Breast epithelium (tissue), 3 donors: ENCODE results near the gene EWSR1.

ENCODE experiments used
- POLR2A ChIP-seq: fragments of 450-650 bp; IDR thresholded peaks from one replicate; pipeline ENCODE4 v1.6.1; 2016; ENCODE audit warnings: antibody characterized with exemption, mild to moderate bottlenecking, moderate library complexity
- POLR2AphosphoS5 ChIP-seq, 3 donors: sonication (generic); formaldehyde crosslinking; IDR thresholded peaks; one replicate each; pipeline ENCODE4 v1.6.1; 2017; ENCODE audit warnings: antibody characterized with exemption in 3 of 3
- TF ChIP-seq, protein P1 (sequence below), 3 donors: fragments of 450-650 bp; IDR thresholded peaks; one replicate each; pipeline ENCODE4 v1.5.1; 2016 to 2017; ENCODE audit warnings: antibody characterized with exemption in 3 of 3, mild to moderate bottlenecking in 3 of 3, moderate library complexity in 3 of 3

GRCh38 chr22:29320546-29320945 lies 52.5 kb downstream of the EWSR1 start:
- TF ChIP-seq, protein P1, sequence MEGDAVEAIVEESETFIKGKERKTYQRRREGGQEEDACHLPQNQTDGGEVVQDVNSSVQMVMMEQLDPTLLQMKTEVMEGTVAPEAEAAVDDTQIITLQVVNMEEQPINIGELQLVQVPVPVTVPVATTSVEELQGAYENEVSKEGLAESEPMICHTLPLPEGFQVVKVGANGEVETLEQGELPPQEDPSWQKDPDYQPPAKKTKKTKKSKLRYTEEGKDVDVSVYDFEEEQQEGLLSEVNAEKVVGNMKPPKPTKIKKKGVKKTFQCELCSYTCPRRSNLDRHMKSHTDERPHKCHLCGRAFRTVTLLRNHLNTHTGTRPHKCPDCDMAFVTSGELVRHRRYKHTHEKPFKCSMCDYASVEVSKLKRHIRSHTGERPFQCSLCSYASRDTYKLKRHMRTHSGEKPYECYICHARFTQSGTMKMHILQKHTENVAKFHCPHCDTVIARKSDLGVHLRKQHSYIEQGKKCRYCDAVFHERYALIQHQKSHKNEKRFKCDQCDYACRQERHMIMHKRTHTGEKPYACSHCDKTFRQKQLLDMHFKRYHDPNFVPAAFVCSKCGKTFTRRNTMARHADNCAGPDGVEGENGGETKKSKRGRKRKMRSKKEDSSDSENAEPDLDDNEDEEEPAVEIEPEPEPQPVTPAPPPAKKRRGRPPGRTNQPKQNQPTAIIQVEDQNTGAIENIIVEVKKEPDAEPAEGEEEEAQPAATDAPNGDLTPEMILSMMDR (IDR thresholded peaks at IDR 0.05) = no peak
- TF ChIP-seq POLR2A (no peak), POLR2AphosphoS5 (IDR thresholded peaks at IDR 0.05) (no peak)
